ENCODE data around the gene ISOC1.

Gene ISOC1

GRCh38 chr5:129125819-129126218, 31.3 kb downstream of the ISOC1 start:
- DNase-seq (ENCODE audit: low read depth): no peak

DNA sequence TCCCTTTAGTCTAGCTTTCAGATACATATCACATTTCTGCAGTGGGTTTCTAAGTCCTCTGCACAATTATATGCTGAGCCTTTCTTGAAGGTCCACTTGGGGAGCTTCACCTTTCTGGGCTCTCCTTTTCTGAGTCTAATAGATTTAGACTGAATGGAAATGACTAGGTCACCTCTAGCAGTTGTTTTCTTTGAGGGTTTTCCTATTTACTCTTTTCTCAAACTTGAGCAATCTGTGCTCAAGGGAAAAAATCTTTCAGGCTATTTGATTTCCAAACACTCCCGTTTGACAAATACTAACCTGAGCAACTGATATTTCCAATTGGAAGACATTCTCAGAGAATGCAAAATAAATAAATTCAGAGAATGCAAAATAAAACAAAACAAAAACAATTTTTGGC, 39.0 kb downstream of the ISOC1 start:
- DNase-seq (ENCODE audit: low read depth): no peak

DNA sequence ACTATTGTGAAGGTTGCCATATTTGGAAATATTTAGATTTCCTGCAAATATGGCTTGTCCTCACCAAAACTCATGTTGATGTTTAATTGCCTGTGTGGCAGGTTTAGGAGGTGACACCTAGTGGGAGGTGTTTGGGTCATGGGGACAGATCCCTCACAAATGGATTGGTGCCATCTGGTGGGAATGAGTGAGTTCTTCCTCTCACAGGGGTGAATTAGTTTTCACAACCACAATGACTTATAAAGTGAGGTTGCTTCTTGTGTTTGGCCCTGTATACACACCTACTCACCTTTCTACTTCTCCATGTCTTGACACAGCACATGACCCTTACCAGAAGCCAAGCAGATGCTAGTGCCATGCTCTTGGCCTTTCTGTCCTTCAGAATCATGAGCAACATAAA, 41.1 kb downstream of the ISOC1 start:
- DNase-seq (ENCODE audit: low read depth): no peak

GRCh38 chr5:129137637-129138036, 43.1 kb downstream of the ISOC1 start:
- DNase-seq (ENCODE audit: low read depth): no peak

DNA sequence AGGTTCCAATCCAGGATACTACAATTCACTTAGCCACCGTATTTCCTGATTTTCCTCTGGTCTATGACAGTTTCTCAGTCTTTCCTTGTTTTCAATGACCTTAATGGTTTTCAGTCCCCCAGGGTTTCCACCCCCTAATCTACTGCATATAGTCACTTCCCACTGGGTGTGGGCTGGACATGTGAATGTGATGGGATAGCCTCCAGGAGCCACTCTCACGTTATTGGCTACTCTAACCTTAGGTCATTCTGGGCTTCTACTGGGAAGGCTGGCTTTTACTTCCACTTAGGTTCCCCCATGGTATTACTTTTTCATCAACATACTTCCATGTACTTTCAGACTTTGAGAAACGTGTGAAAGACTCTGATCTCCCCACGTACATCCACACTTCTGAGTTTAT, 46.5 kb downstream of the ISOC1 start:
- DNase-seq (ENCODE audit: low read depth): no peak

DNA sequence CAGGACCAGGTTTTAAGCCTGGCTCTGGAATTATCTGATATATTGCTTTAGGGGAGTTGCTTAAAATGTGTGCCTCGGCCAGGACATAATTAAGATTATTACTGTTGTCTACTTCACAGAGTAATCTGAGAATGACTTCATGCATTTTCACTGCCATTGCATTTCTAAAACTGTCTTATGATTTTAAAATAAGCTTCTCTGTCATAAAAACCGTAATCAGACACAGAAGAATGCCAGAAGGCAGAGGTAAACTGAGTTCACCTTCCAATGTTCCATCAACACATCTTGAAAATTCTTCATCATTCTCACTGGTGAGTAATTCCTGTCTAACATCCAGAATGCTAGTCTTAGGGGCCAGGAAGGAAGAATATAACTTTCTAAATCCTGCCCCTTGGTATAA, 47.1 kb downstream of the ISOC1 start:
- DNase-seq (ENCODE audit: low read depth): no peak

GRCh38 chr5:129155876-129156275, 61.3 kb downstream of the ISOC1 start:
- DNase-seq (ENCODE audit: low read depth): no peak

- DNase-seq (ENCODE audit: low read depth): no peak
Observed at GRCh38 chr5:129161830-129162229, 67.3 kb downstream of the ISOC1 start.
